Lung (tissue), 5 donors: ENCODE measurements around the gene SOD2. TPM values are rescaled to one million over a fixed set of nuclear protein-coding genes. Genes with fewer than 3 reads are reported as not detected.

Experiments used
- polyA plus RNA-seq, 2 donors: library from polyadenylated mRNA; stranded (reverse); fragments of 200-250 nt; gene quantifications; one replicate each; pipeline ENCODE4 v1.2.1, GENCODE V29; 2013
- small RNA-seq: library from RNA; depleted of rRNA; stranded (forward); fragments of <200 nt; gene quantifications from one replicate; pipeline ENCODE3, GENCODE V24; 2014; ENCODE audit warnings: low replicate concordance
- total RNA-seq, 2 donors: library from RNA; depleted of rRNA in 1 of 2; stranded (reverse); fragments of >200 nt in 1 of 2; gene quantifications; one replicate each; pipeline ENCODE4 v1.2.1, GENCODE V29; 2014 to 2021
- donor health status: Bipolar disorder and iron deficiency.
- donor health status: healthy.
- donor health status: DM: yes; HTN: yes; CAD: no.

SOD2 gene
- total and polyA plus RNA-seq, 4 donors = 219 to 3,918 (median 802) TPM

Small RNA genes lying within 50 kb of the gene (small RNA-seq; reads per million reads assigned to genes)
- gene RNU4ATAC18P = not detected

Other genes with a start within 250 kb of the SOD2 start
- 100 to 1,000 TPM in 1 of 2 donors, 10 to 100 TPM in 1; 85.0 to 140 TPM for gene WTAP, start 34.3 kb upstream of the SOD2 start, total RNA-seq
- 100 to 1,000 TPM in 1 of 2 donors, 10 to 100 TPM in 1; 70.8 to 145 TPM for gene WTAP, start 34.3 kb upstream of the SOD2 start, polyA plus RNA-seq
- gene ACAT2, start 68.8 kb upstream of the SOD2 start, total RNA-seq = 10 to 100 TPM; 20.8 to 84.4 TPM
- 10 to 100 TPM; 62.0 to 73.2 TPM for gene ACAT2, start 68.8 kb upstream of the SOD2 start, polyA plus RNA-seq
- 100 to 1,000 TPM; 129 to 206 TPM for gene TCP1, start 96.4 kb upstream of the SOD2 start, total RNA-seq
- gene TCP1, start 96.4 kb upstream of the SOD2 start, polyA plus RNA-seq = 100 to 1,000 TPM in 1 of 2 donors, 10 to 100 TPM in 1; 80.0 to 109 TPM
- gene MRPL18, start 97.2 kb upstream of the SOD2 start, total RNA-seq = 10 to 100 TPM; 42.9 to 63.2 TPM
- gene MRPL18, start 97.2 kb upstream of the SOD2 start, polyA plus RNA-seq = 100 to 1,000 TPM in 1 of 2 donors, 10 to 100 TPM in 1; 59.4 to 120 TPM
- under 1 TPM; 0.23 to 0.28 TPM for gene PNLDC1, start 107.0 kb upstream of the SOD2 start, total RNA-seq
- gene PNLDC1, start 107.0 kb upstream of the SOD2 start, polyA plus RNA-seq = under 1 TPM; 0.14 to 0.19 TPM
- under 1 TPM in 1 of 2 donors, not detected in 1; 0.14 TPM for gene MAS1, start 197.7 kb upstream of the SOD2 start, total RNA-seq
- gene MAS1, start 197.7 kb upstream of the SOD2 start, polyA plus RNA-seq = under 1 TPM; 0.01 to 0.02 TPM